Raji (cell line): ENCODE data around the gene EXD3.

Experiments
- POLR2A ChIP-seq: IDR thresholded peaks from 2 replicates; pipeline ENCODE4 v1.6.1; 2011; ENCODE audit warnings: low read depth, low read length, control low read depth; ENCODE audit not compliant: insufficient read depth

The EXD3 gene

DNA sequence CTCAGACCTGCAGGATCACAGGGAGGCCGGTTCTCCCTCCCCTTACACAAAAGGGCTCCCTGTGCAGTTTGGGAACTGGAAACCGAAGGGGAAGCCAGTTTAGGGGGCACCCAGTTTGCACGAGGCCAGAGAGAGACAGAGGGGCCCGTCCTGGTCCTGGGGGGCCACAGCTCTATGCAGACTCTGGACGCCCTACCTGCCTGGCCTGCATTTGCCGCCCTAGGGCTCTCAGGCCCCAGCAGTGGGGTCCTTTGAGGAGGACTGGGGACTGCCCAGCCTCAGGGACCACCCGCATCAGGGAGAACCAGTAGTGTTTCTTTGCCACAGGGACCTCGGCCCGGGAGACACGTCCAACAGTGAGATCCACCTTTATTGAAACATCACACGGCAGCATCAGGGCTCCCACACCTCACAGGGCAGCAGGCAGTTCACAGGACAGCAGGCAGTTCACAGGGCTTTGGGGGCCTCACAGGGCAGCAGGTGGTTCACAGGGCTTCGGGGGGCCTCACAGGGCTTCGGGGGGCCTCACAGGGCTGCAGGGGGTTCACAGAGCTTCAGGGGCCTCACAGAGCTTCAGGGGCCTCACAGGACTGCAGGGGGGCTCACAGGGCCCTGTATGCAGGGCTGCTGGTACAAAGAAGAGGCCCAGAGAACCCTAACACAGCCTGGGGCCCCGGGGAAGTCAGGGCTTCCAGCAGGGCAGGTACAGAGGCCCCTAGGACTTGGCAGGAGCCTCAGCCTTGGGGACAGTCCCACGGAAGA is 36.8 kb upstream of the EXD3 start:
- no peak for TF ChIP-seq POLR2A

DNA sequence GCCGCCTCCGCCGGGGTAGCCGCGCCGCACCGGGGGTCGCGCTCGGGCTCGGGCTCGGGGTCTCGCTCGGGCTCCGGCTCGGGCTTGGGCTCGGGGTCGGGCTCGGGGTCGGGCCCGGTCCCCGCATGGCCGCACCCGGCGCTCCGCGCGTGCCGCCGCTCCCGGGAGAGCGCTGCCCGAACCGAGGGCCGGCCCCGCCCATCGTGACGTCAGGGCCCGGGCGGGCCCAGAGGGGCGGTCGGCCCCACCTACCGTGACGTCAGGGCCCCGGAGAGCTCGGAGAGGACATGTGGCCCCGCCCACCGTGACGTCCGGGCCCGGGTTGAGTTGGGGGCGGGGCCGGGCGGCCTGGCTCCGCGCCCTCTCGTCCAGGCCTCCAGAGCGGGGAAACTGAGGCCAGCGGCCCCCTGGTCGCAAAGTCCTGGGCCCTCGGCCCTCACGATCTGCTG is 36.2 kb upstream of the EXD3 start, which contains the start of gene NSMF:
Gene NSMF, minus strand, starts transcription at position 183 of the 449 bp plus-strand sequence. CDS start 232 bp downstream, outside the sequence.
- TF ChIP-seq POLR2A: peak; percentile 74

DNA sequence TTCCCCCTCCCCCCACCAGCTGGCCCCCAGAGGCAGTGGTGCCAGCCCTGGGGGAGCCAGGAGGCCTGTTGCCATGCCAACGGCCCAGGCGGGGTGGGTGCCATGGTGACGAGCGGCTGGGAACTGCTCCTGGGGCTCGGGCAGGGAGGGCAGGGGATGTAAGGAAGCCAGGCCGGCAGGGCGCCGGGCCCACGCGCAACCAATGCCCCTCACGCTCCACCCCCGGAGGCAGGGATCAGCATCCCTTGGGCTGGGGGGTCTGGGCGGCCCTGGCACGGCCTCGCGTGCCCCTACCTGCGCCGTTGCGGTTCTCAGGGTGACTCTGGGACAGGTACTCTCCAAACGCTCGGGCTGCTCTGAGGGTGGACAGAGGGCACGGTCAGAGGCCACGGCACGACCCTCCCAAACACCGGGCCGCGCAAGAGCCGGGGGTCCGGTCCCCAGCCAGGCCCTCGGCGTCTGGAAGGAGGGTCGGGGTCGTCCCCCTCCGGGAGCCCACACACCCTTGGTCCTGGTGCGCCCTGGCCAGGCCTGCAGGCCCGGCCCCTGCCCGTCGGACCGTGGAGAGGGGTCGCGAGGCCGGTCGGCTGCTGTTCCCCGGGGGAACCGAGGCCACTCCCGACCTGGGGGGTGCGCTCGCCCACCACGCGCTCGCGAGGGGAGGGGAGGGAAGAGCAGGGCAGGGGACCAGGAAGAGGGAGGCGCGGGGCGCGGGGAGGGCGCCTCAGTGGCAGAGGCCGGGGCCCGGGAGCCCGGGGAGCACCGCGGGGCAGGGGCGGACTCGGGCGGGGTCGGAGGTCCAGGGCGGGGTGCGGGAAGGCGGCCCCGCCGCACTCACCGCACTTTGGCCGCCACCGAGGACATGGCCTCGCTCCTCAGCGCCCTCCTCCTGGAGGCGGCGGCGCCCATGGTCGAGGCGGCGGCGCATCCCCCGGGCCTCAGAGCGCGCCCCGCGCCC is 35.5 kb upstream of the EXD3 start:
- no peak for TF ChIP-seq POLR2A

DNA sequence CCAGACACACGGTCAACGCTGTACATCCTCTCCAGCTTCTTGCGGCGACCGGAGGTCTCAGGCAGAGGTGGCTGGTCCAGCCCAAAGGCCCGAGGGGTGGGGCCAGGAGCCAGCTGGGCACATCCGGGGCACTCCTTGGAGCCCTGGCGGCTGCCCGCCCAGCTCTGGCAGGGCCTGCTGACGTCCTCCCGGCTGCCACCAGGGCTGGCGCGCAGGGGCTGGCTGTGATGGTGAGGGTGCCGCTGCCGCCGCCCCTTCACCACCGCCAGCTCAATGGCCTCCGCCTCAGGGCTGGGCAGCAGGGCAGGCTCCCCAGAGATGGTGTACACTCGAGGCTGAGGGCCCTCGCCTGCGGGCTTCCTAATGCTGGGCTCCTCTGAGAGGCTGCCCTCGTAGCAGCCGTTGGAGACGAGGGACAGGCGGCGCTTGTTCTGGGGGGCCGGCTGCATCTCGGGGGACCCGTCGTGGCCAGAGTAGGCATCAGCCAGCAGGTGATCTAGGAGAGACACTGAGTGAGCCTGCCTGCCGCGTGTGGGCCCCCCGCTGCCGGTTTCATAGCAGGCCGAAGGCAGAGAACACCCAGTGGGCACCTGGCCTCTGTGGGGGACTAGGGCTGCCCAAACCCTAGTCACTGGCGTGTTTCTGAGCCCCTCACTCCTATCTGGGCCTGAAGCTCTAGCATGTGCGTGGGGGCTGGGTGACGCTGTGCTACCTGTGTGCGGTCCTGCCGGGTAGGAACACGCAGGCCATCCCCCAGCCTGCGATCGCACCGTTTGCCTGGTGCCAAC is 34.6 kb upstream of the EXD3 start:
- no peak for TF ChIP-seq POLR2A

- no peak for TF ChIP-seq POLR2A
Measured at GRCh38 chr9:137456864-137457405, 34.0 kb upstream of the EXD3 start.

GRCh38 chr9:137456061-137456863 is 33.3 kb upstream of the EXD3 start:
- TF ChIP-seq POLR2A: no peak

- no peak for TF ChIP-seq POLR2A
Measured at GRCh38 chr9:137455359-137455991, 32.5 kb upstream of the EXD3 start.

GRCh38 chr9:137454597-137455358 is 31.8 kb upstream of the EXD3 start:
- no peak for TF ChIP-seq POLR2A

- no peak for TF ChIP-seq POLR2A
Measured at GRCh38 chr9:137454145-137454596, 31.2 kb upstream of the EXD3 start.

DNA sequence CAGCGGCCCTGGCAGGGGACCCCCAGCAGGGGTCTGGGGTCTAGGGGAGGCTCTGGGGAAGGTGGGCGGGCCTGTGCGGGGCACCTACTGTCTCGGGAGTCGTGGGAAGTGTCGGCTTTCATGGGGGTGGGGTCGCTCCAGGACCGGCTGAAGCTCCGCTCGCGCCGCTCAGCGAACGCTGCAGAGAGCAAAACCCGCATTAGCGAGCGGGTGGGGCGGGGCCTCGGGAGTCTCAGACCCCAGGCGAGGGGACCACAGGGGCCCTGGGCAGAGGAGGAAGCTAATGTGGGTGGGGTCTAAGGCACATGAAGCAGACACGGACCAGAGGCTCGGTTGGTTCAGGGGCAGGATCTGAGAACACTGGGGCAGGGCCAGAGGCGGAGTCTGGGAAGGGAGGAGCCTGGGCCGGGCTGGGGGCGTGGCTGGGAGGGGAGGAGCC is 30.7 kb upstream of the EXD3 start:
- TF ChIP-seq POLR2A: no peak

DNA sequence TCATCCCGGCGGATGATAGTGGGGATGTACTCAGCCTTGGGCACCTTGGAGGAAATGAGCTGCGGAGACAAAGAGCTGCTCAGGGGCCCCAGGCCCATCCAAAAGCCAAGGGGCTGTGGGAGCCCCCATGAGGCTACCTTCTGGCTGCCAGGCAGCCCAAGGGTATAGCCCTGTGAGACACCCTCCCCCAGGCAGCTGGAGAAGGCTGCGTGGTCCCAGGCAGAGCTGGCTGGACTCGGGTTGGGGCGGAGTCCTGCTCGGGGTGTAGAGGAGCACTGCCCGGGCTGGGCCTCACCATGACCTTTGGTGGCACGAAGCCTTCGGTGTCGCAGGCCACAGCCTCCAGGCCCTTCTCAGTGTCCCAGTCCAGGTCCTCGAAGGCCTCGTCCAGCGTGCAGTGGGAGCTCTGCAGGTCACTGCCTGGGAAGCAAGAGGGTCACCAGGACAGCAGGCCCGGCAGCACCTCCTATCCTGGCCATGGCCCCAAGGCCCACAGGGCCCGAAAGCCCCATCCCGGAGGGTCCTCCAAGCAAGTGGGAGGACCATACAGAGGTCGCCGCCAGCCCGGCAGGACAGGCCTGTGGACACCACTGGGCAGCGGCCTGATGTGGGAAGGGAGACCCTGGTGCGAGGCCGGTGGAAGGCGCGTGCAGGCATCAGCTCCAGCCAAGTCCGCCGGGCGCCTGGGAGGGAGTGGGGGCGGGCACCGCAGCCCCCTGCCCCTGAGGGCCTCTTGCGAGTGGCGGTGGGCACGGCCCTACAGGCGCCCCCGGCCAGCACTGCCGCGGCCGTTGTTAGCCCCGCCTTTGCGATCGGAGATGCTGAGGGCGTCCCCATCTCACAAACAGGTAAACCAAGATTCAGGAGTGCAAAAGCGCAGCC is 30.0 kb upstream of the EXD3 start:
- no peak for TF ChIP-seq POLR2A
